H1 (cell line): ENCODE results near the gene RIT2. TPM values are rescaled to one million over a fixed set of nuclear protein-coding genes. Genes with fewer than 3 reads are reported as not detected.

Experiments
- CBX8 ChIP-seq: fragments of 300-800, 300-1000 bp; sonication (generic); IDR thresholded peaks from 2 replicates; pipeline ENCODE4 v1.7.1; 2016; ENCODE audit warnings: low read depth, low read length, borderline replicate concordance
- KDM4A ChIP-seq: IDR thresholded peaks from one replicate; pipeline ENCODE4 v1.7.1; 2012; ENCODE audit warnings: low read depth, mild to moderate bottlenecking, moderate library complexity, low read length, inconsistent platforms; ENCODE audit not compliant: severe bottlenecking
- RFX5 ChIP-seq: IDR thresholded peaks from 2 replicates; pipeline ENCODE4 v1.6.1; 2011; ENCODE audit warnings: low read depth, low read length, improper control_type of control experiment, borderline replicate concordance
- polyA plus RNA-seq, 7 experiments: library from polyadenylated mRNA; depleted of rRNA in 3 of 7; stranded (reverse) in 5 of 7; unstranded in 2 of 7; fragments of >200 nt in 5 of 7; fragments of 200-250 nt in 2 of 7; gene quantifications; 1 replicate in 5 of 7; 2 replicates in 1 of 7; 4 replicates in 1 of 7; pipeline versions ENCODE4 v1.2.1 to v1.2.3, GENCODE V29; 2011 to 2013; ENCODE audit warnings: missing spikeins in 2 of 7, mixed read lengths in 2 of 7
- total RNA-seq: library from RNA; stranded (reverse); fragmentation: NEBNext Ultra II Directional; extraction: Animal tissue kit (Norgen Biotek cat#: 25700); gene quantifications from 2 replicates; pipeline ENCODE4 v1.2.1, GENCODE V29; 2021
- TF ChIP-seq, protein P1 (sequence below): fragments of 300-600 bp; sonication (generic); IDR thresholded peaks from 2 replicates; pipeline ENCODE4 v1.7.1; 2012; ENCODE audit warnings: low read length, moderate library complexity, mild to moderate bottlenecking, inconsistent platforms; ENCODE audit not compliant: insufficient replicate concordance
- TF ChIP-seq, protein P2 (sequence below): IDR thresholded peaks from 2 replicates; pipeline ENCODE4 v1.6.1; 2011; ENCODE audit warnings: low read depth, mild to moderate bottlenecking, low read length; ENCODE audit not compliant: insufficient read depth

Gene RIT2
- total and polyA plus RNA-seq, 2 of the 8 experiments (the other 6 are each of a cell fraction or from before 2014, with no cell fraction given) = 0.67 to 3.2 TPM

DNA sequence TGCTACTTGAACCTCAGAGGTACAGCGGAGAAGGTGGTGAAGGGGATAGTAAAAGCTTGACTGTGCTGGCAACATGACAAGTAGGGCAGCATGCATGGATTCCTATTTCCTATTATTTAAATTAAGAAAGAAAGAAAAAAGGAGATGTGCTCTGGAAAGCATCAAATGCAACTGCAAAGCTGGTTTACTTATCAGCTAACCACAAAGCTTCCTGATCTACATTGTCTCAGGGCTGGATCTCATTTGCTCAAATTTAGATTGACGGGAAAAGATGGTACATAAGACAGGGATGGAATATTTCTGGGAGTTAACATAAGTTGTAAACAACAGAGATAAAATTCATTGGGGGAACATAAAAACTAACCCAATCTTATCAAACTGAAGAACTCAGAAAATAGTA lies 178.0 kb downstream of the RIT2 start (continued):
- TF ChIP-seq, protein P1, sequence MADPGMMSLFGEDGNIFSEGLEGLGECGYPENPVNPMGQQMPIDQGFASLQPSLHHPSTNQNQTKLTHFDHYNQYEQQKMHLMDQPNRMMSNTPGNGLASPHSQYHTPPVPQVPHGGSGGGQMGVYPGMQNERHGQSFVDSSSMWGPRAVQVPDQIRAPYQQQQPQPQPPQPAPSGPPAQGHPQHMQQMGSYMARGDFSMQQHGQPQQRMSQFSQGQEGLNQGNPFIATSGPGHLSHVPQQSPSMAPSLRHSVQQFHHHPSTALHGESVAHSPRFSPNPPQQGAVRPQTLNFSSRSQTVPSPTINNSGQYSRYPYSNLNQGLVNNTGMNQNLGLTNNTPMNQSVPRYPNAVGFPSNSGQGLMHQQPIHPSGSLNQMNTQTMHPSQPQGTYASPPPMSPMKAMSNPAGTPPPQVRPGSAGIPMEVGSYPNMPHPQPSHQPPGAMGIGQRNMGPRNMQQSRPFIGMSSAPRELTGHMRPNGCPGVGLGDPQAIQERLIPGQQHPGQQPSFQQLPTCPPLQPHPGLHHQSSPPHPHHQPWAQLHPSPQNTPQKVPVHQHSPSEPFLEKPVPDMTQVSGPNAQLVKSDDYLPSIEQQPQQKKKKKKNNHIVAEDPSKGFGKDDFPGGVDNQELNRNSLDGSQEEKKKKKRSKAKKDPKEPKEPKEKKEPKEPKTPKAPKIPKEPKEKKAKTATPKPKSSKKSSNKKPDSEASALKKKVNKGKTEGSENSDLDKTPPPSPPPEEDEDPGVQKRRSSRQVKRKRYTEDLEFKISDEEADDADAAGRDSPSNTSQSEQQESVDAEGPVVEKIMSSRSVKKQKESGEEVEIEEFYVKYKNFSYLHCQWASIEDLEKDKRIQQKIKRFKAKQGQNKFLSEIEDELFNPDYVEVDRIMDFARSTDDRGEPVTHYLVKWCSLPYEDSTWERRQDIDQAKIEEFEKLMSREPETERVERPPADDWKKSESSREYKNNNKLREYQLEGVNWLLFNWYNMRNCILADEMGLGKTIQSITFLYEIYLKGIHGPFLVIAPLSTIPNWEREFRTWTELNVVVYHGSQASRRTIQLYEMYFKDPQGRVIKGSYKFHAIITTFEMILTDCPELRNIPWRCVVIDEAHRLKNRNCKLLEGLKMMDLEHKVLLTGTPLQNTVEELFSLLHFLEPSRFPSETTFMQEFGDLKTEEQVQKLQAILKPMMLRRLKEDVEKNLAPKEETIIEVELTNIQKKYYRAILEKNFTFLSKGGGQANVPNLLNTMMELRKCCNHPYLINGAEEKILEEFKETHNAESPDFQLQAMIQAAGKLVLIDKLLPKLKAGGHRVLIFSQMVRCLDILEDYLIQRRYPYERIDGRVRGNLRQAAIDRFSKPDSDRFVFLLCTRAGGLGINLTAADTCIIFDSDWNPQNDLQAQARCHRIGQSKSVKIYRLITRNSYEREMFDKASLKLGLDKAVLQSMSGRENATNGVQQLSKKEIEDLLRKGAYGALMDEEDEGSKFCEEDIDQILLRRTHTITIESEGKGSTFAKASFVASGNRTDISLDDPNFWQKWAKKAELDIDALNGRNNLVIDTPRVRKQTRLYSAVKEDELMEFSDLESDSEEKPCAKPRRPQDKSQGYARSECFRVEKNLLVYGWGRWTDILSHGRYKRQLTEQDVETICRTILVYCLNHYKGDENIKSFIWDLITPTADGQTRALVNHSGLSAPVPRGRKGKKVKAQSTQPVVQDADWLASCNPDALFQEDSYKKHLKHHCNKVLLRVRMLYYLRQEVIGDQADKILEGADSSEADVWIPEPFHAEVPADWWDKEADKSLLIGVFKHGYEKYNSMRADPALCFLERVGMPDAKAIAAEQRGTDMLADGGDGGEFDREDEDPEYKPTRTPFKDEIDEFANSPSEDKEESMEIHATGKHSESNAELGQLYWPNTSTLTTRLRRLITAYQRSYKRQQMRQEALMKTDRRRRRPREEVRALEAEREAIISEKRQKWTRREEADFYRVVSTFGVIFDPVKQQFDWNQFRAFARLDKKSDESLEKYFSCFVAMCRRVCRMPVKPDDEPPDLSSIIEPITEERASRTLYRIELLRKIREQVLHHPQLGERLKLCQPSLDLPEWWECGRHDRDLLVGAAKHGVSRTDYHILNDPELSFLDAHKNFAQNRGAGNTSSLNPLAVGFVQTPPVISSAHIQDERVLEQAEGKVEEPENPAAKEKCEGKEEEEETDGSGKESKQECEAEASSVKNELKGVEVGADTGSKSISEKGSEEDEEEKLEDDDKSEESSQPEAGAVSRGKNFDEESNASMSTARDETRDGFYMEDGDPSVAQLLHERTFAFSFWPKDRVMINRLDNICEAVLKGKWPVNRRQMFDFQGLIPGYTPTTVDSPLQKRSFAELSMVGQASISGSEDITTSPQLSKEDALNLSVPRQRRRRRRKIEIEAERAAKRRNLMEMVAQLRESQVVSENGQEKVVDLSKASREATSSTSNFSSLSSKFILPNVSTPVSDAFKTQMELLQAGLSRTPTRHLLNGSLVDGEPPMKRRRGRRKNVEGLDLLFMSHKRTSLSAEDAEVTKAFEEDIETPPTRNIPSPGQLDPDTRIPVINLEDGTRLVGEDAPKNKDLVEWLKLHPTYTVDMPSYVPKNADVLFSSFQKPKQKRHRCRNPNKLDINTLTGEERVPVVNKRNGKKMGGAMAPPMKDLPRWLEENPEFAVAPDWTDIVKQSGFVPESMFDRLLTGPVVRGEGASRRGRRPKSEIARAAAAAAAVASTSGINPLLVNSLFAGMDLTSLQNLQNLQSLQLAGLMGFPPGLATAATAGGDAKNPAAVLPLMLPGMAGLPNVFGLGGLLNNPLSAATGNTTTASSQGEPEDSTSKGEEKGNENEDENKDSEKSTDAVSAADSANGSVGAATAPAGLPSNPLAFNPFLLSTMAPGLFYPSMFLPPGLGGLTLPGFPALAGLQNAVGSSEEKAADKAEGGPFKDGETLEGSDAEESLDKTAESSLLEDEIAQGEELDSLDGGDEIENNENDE = no peak
- TF ChIP-seq, protein P2, sequence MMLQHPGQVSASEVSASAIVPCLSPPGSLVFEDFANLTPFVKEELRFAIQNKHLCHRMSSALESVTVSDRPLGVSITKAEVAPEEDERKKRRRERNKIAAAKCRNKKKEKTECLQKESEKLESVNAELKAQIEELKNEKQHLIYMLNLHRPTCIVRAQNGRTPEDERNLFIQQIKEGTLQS = no peak
- TF ChIP-seq CBX8 = no peak
- TF ChIP-seq KDM4A = no peak
- TF ChIP-seq RFX5 = no peak
